Osteoblast (primary cell): ENCODE data around the gene HRH2. TPM values are rescaled to one million over a fixed set of nuclear protein-coding genes. Genes with fewer than 3 reads are reported as not detected.

Experiments used
- DNase-seq: peaks from one replicate; pipeline ENCODE4 v3.0.0; 2011; ENCODE audit warnings: low spot score, mixed read lengths; ENCODE audit not compliant: insufficient read length; ENCODE audit errors: missing footprints
- H2AFZ ChIP-seq: 2 replicates; pipeline ENCODE4 v1.6.0; 2011; ENCODE audit warnings: mild to moderate bottlenecking, low read length
- H3K27ac ChIP-seq: 2 replicates; pipeline ENCODE4 v1.5.1; 2011; ENCODE audit warnings: mild to moderate bottlenecking, low read depth, low read length, moderate library complexity
- H3K27me3 ChIP-seq: 2 replicates; pipeline ENCODE4 v1.6.0; 2012; ENCODE audit warnings: mild to moderate bottlenecking, control low read depth, inconsistent platforms, low read length, moderate library complexity; ENCODE audit not compliant: insufficient read depth
- H3K36me3 ChIP-seq: 2 replicates; pipeline ENCODE4 v1.5.1; 2011; ENCODE audit warnings: mild to moderate bottlenecking, low read length, control low read depth, moderate library complexity; ENCODE audit not compliant: insufficient read depth
- H3K4me1 ChIP-seq: 2 replicates; pipeline ENCODE4 v1.5.1; 2011; ENCODE audit warnings: mild to moderate bottlenecking, low read length, control low read depth, moderate library complexity; ENCODE audit not compliant: insufficient read depth
- H3K4me2 ChIP-seq: 2 replicates; pipeline ENCODE4 v1.6.0; 2011; ENCODE audit warnings: mild to moderate bottlenecking, low read length; ENCODE audit not compliant: insufficient read depth
- H3K4me3 ChIP-seq: fragments of 200-600 bp; sonication (generic); 3 replicates; pipeline ENCODE4 v1.5.1; 2012; ENCODE audit warnings: mild to moderate bottlenecking, low read length, inconsistent platforms; ENCODE audit not compliant: insufficient read depth
- H3K79me2 ChIP-seq: 2 replicates; pipeline ENCODE4 v1.6.0; 2012; ENCODE audit warnings: mild to moderate bottlenecking, low read length, control low read depth, inconsistent platforms; ENCODE audit not compliant: insufficient read depth
- H3K9me3 ChIP-seq: 2 replicates; pipeline ENCODE4 v1.5.1; 2011; ENCODE audit warnings: low read depth, low read length, control low read depth
- H4K20me1 ChIP-seq: 2 replicates; pipeline ENCODE4 v1.6.0; 2012; ENCODE audit warnings: mild to moderate bottlenecking, low read length, control low read depth; ENCODE audit not compliant: insufficient read depth
- total RNA-seq: library from RNA; depleted of rRNA; stranded (reverse); fragments of >200 nt; gene quantifications from 2 replicates; pipeline ENCODE4 v1.2.3, GENCODE V29; 2012
- TF ChIP-seq, protein P1 (sequence below): IDR thresholded peaks from 2 replicates; pipeline ENCODE4 v1.5.1; 2011; ENCODE audit warnings: mild to moderate bottlenecking, low read depth, low read length, moderate library complexity; ENCODE audit errors: extremely low read depth

The HRH2 gene
- total RNA-seq, 1 donor = 0.36 TPM

DNA sequence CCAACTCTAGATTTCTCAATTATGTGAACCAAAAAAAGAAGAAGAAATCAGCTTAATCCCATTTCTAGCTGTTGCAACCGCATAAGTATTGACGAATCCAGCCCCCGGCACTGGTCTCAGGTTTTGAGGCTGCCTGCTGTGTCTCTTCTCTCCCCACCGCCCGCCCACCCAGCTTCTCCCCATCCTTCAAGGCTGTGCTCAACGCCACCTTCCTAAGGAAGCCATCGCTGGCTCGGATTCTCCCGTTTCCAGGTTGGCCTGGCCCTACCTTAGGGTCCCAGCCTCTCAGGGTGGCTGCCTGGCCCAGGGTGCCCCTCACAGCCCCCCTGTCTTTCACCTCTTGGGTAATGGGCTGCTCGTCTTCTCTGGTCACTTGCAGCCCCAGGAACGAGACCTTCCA lies 77.8 kb downstream of the HRH2 start:
- H3K4me2 ChIP-seq = no peak overlapping the region
- no peak overlapping the region for H3K4me3 ChIP-seq
- DNase-seq = no peak
- no peaks in the 10 kb centered on the region for H3K79me2 ChIP-seq
- no peaks in the 10 kb centered on the region for H3K36me3 ChIP-seq
- H3K9me3 ChIP-seq = no peaks in the 10 kb centered on the region
- H4K20me1 ChIP-seq = no peaks in the 10 kb centered on the region
- TF ChIP-seq, protein P1, sequence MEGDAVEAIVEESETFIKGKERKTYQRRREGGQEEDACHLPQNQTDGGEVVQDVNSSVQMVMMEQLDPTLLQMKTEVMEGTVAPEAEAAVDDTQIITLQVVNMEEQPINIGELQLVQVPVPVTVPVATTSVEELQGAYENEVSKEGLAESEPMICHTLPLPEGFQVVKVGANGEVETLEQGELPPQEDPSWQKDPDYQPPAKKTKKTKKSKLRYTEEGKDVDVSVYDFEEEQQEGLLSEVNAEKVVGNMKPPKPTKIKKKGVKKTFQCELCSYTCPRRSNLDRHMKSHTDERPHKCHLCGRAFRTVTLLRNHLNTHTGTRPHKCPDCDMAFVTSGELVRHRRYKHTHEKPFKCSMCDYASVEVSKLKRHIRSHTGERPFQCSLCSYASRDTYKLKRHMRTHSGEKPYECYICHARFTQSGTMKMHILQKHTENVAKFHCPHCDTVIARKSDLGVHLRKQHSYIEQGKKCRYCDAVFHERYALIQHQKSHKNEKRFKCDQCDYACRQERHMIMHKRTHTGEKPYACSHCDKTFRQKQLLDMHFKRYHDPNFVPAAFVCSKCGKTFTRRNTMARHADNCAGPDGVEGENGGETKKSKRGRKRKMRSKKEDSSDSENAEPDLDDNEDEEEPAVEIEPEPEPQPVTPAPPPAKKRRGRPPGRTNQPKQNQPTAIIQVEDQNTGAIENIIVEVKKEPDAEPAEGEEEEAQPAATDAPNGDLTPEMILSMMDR = no peak
- no peaks in the 10 kb centered on the region for H3K27me3 ChIP-seq
- H3K4me1 ChIP-seq = no peaks in the 10 kb centered on the region
- H2AFZ ChIP-seq = no peak overlapping the region
- H3K27ac ChIP-seq = no peak overlapping the region

DNA sequence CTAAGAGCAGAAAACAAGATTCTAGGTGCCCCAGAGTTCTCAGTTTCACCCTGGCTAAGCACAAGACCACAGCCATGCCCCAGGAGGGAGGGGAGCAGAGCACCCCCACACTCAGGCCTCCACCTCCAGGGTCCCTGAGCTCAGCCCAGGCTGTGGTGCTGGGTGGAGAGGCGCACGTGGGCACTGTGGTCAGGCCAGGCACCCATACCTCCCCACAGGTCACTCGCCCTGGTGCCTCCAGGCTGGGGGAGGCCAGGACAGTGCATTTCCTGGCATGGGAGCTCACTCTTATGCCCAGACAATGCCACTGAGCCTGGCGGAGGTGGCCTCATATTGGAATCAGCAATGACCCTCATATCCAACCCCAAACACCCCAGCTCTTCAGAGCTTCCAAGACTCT lies 78.8 kb downstream of the HRH2 start:
- Histone ChIP-seq H2AFZ (no peak overlapping the region), H3K4me1 (no peaks in the 10 kb centered on the region), H3K79me2 (no peaks in the 10 kb centered on the region), H3K4me3 (no peak overlapping the region), H3K36me3 (no peaks in the 10 kb centered on the region), H4K20me1 (no peaks in the 10 kb centered on the region), H3K27ac (no peak overlapping the region), H3K9me3 (no peaks in the 10 kb centered on the region), H3K27me3 (no peaks in the 10 kb centered on the region), H3K4me2 (no peak overlapping the region)
- no peak for DNase-seq
- TF ChIP-seq, protein P1 = no peak

GRCh38 chr5:175737481-175737880 lies 79.6 kb downstream of the HRH2 start:
- Histone ChIP-seq H3K27ac (no peak overlapping the region), H3K27me3 (no peaks in the 10 kb centered on the region), H3K4me1 (no peaks in the 10 kb centered on the region), H3K4me2 (no peak overlapping the region), H3K79me2 (no peaks in the 10 kb centered on the region), H2AFZ (no peak overlapping the region), H3K36me3 (no peaks in the 10 kb centered on the region), H3K9me3 (no peaks in the 10 kb centered on the region), H4K20me1 (no peaks in the 10 kb centered on the region), H3K4me3 (no peak overlapping the region)
- DNase-seq = no peak
- TF ChIP-seq, protein P1 = no peak

GRCh38 chr5:175738126-175738525 lies 80.3 kb downstream of the HRH2 start:
- Histone ChIP-seq H3K79me2 (no peaks in the 10 kb centered on the region), H3K27ac (no peak overlapping the region), H3K4me1 (no peaks in the 10 kb centered on the region), H2AFZ (no peak overlapping the region), H3K27me3 (no peaks in the 10 kb centered on the region), H4K20me1 (no peaks in the 10 kb centered on the region), H3K36me3 (no peaks in the 10 kb centered on the region), H3K9me3 (no peaks in the 10 kb centered on the region), H3K4me2 (no peak overlapping the region), H3K4me3 (no peak overlapping the region)
- no peak for DNase-seq
- TF ChIP-seq, protein P1 = no peak
